HG02798 (cell line): ENCODE data around the gene ANKRD40CL.

Experiments
- ATAC-seq: cut with Tn5 transposase; IDR thresholded peaks from one replicate; pipeline ENCODE4 v1.9.1; 2021; ENCODE audit warnings: mild to moderate bottlenecking; ENCODE audit not compliant: unreplicated experiment, poor library complexity

ANKRD40CL gene

DNA sequence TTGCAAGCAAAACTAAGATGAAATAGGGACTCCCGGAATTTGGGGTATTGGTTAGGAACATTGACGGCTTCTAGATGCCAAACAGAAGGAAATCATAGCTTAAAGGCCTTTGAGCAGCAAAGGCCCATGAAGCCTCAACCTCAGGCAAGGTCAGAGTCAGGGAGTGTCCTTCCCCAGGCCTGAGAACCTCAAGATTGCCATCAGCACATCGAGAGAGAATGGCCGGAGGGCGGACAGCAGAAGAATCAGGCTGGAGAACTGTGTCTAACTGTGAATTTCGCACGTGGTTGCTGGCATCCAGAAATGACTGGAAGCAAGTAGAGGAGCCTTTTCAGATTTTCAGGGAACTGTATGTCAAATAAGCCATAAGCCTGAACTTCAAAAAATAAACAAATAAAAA, 24.8 kb upstream of the ANKRD40CL start:
- no peak for ATAC-seq

DNA sequence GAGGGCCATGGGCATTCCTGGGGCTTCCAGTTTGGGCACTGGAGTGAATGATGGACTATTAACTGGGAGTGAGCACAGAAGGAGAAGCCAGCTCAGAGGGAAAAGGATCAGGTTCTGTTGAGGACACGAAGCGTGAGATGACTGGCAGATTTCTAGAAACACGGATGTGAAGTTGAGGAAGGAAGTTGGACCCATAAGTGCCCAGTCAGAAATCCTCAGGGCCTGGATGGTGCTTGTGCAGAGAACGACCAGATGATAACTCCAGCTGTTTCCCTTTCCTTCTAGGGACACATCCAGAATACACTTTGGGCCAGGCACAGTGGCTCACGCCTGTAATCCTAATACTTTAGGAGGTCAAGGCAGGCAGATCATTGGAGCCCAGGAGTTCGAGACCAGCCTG, 23.3 kb upstream of the ANKRD40CL start:
- ATAC-seq: no peak

DNA sequence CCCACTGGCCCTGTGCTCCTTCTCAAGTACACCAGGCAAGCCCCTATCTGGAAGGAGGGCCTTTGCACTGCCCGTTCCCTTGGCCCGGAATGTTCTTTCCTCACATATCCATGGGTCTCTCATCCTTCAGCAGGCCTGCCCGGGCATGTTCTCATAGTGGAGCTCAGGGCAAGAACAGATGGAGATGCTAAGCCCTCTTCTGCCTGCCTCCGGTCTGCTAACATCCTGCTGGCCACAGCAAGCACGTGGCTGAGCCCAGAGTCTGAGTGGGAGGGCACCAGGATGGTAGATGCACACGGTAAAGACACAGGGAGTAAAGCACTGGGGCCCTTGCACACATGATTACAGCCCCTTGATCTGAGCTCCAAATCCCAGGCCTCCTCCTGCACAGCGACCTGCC, 19.8 kb upstream of the ANKRD40CL start:
- ATAC-seq: no peak

DNA sequence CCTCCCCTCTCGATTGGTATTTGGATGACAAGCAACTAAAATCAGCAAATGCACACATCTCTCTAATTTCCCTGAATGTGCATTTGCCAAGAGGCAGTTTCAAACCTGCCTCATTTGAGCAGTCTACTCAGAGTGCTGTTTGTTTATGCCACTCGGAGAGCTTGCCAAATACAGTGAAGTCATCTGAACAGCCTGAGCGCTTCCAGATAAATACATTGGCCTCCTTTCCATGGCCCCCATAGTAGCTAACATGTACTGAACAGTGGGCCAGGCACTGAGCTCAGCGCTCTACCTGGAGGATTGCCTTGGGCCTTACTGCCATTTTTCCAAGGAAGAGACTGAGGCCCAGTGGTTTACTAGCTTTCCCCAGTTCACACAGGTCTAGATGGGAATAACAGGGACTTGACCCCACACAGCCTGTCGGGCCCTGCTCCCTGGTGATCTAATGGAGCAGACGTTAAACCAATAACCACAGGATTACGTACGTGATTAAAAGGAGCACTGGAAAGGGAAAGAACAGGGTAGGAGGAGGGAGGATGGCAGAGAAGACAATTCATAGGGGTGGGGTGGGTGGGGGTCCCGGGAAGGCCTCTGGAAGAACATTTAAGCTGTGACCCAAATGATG, 18.7 kb upstream of the ANKRD40CL start:
- ATAC-seq: no peak

DNA sequence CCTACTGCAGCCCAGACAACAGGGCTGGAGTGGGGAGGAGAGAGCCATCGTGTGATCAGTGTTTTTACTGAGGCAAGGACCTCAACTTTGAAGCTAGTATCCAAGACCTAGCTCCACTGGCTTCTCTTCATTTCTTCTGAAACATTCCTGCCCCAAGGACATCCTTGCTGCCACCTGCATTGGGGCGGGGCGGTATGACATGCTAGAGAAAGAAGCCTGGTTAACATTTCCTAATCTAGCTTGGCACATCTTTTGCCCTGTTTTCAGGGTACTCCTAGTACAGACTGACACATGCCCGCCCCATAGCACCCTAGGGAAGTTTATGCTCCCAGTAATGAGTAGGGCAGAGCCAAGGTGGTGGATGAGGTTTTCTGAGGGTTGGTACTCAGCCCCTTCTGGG, 17.8 kb upstream of the ANKRD40CL start:
- no peak for ATAC-seq

DNA sequence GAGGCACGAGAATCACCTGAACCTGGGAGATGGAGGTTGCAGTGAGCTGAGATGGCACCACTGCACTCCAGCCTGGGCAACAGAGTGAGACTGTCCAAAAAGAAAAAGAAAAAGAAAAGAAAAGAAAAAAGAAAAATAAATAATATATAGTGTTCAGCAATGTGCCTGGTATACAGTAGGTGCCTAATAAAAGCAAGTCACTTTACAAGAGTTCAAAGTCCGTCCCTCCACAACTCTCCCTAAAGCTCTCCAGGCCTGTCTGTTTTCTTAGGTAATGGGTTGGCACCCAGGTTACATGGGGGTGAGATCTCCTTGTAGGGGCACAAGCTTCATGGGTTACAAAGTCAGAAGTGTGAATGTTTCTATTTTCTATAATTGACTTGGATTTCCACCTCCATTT, 16.6 kb upstream of the ANKRD40CL start:
- no peak for ATAC-seq

DNA sequence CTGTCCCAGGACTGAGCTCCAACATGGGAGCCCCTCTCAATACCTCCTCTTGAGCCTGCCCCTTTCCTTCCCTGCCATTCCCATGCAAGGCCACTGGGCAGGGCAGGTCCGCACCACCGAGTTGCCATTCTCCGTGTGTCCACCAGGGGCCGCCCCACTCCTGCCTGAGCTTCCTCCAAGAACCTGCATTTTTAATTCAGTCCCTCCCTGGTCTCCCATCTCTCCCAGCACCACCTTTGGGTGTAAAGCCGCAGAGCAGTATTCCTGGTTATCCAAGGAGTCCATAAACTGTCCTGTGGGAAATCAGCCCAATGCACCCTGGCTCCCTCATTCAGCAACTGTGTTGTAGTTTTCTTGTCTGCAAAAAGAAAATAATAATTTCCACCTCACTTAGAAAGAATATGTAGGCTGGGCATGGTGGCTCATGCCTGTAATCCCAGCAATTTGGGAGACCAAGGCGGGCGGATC, 15.9 kb upstream of the ANKRD40CL start:
- ATAC-seq: peak; percentile 67

DNA sequence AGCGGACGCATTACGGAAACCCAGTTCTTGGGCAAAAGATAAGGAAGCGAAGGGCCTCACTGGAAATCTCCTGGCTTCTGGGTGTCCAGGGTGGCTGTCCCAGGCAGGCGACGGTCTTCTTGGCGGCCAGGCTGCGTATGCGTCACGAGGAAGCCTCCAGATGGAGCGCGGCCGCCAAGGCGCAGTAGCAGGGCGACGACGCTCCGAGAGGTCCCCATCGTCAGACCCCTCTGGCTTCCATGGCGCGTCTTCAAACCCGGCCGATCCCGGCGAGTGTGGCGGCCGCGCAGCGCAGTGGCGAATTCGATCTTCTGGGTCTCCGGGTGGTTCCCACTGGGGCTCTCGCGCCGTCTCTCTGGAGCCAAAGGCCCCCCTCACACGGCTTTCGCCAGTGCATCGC, 13.8 kb upstream of the ANKRD40CL start:
- ATAC-seq: no peak

DNA sequence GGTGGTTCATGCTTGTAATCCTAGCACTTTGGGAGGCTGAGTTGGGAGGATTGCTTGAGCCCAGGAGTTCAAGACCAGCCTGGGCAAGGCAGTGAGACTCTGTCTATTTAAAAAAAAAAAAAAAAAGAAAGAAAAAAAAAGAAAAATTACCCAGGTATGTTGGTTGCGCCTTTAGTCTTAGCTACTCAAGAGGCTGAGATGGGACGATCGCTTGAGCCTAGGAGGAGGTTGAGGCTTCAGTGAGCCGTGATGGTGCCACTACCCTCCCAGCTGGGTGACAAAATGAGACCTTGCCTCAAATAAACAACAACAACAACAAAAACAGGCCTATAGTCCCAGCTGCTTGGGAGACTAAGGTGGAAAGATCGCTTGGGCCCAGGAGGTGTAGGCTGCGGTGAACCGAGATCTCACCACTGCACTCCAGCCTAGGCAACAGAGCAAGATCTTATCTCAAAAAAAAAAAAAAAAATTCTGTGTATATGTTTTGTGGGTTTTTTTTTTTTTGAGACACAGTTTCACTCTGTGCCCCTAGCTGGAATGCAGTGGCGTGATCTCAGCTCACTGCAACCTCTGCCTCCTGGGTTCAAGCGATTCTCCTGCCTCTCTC, 12.5 kb upstream of the ANKRD40CL start:
- ATAC-seq: no peak

DNA sequence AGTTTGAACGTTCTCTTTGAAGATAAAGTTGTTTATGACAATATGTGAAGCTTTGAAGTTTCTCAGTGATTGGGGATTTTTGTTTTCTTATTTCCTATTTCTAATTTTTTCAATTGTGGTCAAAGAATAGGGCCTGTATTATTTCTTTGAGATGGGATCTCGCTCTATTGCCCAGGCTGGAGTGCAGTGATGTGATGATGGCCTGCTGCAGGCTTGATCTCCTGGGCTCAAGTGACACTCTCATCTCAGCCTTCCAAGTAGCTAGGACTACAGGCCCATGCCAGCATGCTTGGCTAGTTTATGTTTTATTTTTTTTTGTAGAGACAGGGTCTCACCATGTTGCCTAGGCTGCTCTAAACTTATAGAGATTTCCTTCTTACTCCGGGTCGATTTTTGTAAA, 11.7 kb upstream of the ANKRD40CL start:
- no peak for ATAC-seq

DNA sequence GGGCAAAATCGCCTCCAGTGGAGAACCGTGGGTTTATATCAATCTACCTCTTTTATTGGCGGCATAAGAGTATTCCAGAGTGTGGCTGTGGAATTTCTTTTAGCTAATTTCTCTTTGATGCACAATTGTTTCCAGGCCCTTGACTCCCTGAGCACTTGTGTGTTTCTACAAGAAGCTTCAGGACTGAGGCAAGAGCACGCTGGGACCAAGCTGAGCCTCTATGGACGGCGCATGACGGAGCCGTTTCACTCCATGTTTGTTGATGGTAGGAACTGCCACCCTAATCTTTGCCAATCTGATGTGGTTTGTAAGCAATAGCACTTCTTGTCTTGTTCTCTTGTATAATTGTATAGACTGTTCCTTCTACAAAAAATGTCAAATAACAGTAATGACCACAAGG, 11.2 kb upstream of the ANKRD40CL start:
- no peak for ATAC-seq

DNA sequence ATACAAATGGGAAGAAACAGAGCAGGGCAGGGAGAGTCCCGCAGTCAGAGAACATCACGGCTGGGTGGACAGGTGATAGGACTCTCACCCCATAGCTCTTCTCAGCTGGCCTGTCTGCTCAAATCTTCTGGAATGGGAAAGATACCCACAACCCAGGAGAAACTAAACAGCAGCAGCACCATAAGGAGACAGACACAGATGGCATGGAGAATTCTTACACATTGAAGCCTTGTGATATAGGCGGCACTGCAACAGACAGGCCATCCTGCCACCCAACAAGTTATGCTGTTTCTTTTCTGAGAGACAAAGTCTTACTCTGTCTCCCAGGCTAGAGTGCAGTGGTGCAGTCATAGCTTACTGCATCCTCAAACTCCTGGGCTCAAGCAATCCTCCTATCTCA, 8.6 kb upstream of the ANKRD40CL start:
- no peak for ATAC-seq

DNA sequence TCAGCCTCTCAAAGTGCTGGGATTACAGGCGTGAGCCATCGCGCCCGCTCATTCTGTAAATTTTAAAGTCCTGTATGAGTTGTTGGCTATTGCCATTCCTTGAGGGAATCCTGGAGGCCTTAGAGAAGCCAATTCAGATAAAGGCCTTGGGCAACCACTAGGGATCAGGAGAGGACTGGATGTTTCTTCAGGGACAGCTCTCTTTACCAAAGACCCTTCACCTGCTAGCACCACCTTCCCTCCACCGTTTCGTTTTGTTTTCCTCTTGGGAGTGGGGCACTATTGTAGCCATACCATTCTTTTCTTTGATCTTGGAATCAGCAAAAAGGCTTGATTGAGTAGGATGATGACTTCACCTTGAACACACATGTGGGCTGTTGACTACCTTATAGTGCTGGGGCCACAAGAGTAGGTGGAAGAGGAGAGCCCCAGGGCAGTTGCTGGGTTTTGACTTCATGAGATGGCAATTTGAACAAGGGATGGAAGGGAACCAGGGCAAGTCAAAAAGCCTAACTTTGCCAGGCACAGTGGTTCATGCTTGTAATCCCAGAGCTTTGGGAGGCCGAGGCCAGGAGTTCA, 7.0 kb upstream of the ANKRD40CL start:
- no peak for ATAC-seq

DNA sequence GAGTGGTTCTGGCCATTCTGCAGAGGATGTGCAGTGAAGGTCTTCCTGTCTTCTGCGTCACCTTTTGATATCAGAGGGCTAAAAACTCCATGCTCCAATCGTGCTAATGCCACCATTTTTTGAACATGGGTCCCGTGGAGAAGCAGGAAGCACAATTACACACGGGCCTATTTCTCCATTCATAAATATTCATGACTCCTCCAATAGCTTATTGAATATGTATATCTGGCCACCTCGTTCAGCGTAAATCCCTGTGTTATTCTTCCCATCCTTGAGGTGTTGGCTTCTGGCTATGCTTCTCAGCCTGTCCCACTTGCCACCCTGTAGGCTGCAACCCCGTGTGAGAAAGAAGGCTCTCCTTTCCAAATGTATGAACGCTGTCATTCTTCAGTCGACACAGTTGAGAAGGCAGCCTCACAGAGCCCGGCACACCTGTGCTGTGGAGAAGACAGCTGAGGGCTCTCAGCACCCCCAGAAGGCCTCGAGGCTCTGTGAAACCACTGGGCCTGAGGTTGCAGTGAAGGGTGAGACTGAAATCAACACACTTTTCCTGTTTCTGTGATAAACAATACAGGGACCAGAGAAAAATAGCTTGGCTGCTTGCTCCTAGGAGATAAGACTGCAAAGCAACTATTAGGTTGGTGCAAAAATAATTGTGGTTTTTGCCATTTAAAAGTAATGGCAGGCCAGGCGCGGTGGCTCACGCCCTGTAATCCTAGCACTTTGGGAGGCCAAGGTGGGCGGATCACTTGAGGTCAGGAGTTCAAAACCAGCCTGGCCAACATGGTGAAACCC, 4.9 kb upstream of the ANKRD40CL start:
- peak; percentile 93 for ATAC-seq

DNA sequence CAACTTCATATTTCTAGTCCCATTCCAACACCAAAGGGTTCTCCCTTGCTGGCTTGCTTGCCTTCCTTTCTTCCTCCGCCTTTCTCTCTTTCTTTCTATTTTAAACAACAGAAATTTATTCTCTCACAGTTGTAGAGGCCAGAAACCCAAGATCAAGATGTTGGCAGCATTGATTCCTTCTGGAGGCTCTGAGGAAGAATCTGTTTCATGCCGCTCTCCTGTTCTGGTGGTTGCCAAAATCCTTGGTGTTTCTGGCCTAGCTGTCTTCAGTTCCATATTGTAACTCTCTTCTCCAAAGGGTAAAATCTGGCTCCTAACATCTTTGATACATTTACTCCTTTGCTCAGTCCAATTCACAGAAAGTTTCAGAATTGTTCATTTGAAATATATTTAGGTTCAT, 3.0 kb upstream of the ANKRD40CL start:
- no peak for ATAC-seq

DNA sequence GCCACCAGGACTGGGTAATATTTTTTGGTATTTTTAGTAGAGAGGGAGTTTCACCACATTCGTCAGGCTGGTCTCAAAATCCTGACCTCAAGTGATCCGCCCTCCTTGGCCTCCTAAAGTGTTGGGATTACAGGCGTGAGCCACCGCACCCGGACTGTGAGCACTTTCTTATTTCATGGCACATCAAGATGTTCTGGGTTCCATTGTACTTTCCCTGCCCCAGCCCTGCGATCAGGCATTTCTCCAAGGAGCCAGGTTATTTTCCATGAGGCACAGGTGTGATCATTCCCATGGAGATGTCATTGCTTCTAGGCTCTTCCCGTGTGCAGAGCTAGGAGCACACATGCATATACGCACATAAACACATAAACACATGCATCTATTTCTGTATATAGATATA, 2.6 kb upstream of the ANKRD40CL start:
- ATAC-seq: no peak

DNA sequence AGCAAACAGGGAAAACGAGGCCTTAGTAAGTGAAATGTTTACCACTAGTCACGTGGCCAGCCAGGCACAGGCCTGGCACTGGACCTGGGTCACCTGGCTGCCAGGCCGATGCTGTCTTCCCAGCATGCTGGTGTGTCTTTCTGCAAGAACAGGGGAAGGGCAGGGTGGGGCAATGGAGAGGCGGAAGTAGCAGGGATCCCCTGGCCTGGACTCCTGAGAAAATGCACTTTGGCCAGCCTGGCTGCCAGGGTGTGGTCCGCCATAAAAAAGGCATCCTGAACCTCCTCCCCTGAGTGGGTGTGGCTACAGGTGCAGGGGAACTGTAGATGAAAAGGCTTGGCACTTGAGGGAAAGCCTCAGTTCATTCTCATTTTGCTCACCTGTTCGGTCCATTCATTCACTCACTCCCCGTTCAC, 1.0 kb upstream of the ANKRD40CL start:
- ATAC-seq: no peak

DNA sequence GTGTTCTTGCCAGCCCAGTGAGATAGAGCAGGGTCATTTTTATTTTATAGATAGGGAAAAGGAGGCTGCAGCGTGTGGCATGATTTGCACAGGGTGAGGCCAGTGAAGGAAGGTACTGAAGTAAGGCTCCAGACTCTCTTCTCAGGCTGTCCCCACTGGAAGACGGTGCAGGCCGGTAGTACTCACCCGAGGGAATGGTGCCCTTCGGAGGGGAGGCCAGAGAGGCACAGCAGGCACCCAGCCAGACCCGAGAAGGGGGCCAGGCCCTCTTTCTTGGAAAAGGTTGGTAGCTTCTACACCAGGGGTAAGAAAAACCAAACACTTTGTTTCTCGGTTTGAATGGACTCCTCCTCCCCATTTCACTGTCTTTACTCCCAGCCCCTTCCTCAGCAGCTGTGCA, 288 bp downstream of the ANKRD40CL start:
- no peak for ATAC-seq

DNA sequence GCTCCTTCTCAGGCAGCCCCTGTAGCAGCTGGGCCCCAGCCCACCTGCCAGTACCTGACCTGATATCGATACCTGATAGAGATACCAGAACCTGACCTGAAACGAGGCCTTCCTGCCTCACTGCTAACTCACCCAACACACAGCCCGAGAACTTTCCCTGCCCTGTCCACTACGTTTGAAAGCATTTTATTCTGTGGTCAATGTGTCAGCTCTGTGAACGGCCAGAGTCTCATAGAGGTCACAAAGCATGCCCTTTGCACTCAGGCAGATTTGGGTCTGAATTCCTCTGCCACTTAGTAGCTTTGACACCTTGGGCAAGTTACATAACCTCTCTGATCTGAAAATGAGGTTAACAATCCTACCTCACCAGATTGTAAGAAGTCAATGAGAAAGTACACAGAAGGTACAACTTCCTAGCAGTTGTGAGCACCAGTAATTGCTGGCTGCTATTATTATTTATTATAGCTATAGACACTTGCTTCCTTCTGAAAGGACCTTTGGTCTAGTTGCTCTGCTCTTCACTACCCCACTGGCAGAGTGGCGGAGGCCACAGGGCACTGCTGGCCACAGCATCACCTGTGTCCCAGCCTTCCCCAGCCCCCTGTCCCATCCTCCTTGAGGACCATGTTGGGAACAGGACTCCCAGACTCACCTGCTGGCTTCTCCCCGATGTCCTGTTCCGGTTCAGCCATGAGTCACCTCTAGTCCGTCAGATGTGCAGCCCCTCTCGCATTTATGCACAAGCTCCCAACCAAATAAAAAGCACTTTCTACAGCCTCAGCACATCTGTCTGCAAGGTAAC, 895 bp downstream of the ANKRD40CL start:
- ATAC-seq: no peak

DNA sequence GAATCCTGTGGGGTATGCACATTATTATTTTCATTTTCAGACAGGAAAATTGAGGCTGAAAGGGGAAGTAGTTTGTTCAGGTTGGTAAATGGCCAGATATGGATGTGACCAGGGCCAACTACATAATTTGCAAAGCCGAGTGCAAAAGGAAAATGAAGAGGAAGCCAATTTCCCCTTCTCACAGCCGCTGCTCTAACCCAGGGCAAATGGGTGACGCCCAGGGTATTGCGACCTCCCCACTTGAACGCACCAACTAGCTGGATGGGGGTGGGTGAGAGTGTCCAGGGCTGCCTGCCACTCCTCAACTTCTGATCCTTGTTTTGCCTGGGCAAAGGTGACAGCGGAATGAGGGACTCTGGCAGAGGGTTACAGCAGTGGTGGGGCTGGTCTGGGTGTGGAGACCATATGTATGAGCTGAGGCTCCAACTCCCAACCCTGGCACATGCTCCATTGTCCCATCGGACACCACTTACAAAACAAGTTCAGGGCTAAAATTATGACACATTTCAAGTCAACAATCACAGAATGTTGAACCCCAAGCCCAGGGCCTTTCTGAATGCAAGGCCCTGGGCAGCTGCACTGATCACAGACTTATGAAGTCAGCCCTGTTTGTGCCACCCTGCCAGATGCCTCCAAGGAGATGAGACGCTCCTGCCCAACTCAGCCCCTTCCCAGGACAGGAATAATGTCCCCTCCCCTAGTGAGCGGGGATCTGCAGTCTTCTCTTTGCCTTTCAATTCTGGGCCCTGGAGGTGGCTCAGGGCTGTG, 1.7 kb downstream of the ANKRD40CL start:
- peak; percentile 42 for ATAC-seq
